ENCODE data around the gene TMEM150A. TPM values are rescaled to one million over a fixed set of nuclear protein-coding genes. Genes with fewer than 3 reads are reported as not detected.

Gene TMEM150A
- total RNA-seq, 1 donor from 2014 or later: 31.5 TPM

DNA sequence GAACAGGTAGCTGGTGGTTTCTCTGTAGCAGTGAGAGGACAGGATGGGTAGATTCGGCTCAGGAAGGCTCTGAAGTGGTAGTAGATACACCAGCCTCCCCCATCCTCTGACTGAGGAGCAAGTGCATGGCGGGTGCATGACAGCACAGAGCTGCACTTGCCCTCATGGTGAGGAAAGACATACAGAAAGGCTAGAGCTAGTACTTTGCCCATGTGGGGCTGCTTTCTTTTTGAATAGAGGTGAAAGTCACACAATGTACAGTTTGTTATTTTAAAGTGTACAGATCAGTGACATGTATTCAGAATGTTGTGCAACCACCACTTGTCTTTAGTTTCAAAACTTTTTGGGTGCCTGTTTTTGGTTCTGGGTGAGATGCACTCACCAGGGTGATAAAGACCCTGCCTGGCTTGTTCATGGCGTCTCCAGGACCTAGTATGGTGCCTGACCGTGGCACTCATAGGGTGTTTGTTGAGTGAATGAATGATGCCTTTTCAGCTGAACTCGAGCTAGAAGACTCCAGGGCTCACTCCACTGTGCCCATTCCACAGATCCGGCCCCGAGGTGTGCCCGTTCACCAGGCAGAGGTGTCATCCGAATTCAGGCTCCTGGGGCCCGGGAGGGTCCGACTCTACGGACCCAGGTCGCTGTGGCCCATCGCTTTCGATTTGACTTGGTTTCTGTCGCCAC, 18.7 kb downstream of the TMEM150A start:
- ATAC-seq (no peak), DNase-seq (no peak)
- intact Hi-C loops (cut with DNase I): no loop called here
- peak overlapping the region; percentile 94 for H3K27ac ChIP-seq
- no peaks in the 10 kb centered on the region for H3K9me3 ChIP-seq
- peak overlapping the region; percentile 67 for H3K4me3 ChIP-seq
- peaks cover 27% of the 10 kb centered on the region for H3K36me3 ChIP-seq
- TF ChIP-seq, protein P1, sequence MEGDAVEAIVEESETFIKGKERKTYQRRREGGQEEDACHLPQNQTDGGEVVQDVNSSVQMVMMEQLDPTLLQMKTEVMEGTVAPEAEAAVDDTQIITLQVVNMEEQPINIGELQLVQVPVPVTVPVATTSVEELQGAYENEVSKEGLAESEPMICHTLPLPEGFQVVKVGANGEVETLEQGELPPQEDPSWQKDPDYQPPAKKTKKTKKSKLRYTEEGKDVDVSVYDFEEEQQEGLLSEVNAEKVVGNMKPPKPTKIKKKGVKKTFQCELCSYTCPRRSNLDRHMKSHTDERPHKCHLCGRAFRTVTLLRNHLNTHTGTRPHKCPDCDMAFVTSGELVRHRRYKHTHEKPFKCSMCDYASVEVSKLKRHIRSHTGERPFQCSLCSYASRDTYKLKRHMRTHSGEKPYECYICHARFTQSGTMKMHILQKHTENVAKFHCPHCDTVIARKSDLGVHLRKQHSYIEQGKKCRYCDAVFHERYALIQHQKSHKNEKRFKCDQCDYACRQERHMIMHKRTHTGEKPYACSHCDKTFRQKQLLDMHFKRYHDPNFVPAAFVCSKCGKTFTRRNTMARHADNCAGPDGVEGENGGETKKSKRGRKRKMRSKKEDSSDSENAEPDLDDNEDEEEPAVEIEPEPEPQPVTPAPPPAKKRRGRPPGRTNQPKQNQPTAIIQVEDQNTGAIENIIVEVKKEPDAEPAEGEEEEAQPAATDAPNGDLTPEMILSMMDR (IDR thresholded peaks at IDR 0.05): no peak
- H3K4me1 ChIP-seq: peaks cover 81% of the 10 kb centered on the region
- no peaks in the 10 kb centered on the region for H3K27me3 ChIP-seq

DNA sequence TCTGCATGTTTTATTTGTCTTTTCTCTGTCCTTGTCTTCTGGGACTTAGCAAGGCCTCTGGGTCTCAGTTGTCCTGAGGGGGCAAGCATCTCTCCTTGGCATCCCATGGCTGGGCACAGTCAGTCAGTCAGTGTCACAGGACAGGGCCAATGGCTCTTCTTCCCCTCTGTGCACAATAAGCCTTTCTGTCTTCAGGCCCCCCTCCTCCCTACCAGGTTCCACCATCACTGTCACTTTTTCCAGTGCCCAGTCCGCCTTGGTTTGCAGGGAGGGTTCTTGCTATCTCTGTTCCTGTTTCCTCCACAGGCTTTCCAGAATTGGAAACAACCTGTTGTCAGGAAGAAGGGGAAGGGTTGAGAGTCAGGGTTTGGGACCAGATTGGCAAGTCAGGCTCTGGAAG, 20.0 kb downstream of the TMEM150A start:
- intact Hi-C loops (cut with DNase I): no loop called here
- no peaks in the 10 kb centered on the region for H3K27me3 ChIP-seq
- DNase-seq (no peak), ATAC-seq (no peak)
- H3K4me3 ChIP-seq: no peak overlapping the region
- peak overlapping the region; percentile 94 for H3K27ac ChIP-seq
- TF ChIP-seq, protein P1 (IDR thresholded peaks at IDR 0.05): no peak
- H3K4me1 ChIP-seq: peaks cover 76% of the 10 kb centered on the region
- H3K36me3 ChIP-seq: peaks cover 27% of the 10 kb centered on the region
- H3K9me3 ChIP-seq: no peaks in the 10 kb centered on the region

DNA sequence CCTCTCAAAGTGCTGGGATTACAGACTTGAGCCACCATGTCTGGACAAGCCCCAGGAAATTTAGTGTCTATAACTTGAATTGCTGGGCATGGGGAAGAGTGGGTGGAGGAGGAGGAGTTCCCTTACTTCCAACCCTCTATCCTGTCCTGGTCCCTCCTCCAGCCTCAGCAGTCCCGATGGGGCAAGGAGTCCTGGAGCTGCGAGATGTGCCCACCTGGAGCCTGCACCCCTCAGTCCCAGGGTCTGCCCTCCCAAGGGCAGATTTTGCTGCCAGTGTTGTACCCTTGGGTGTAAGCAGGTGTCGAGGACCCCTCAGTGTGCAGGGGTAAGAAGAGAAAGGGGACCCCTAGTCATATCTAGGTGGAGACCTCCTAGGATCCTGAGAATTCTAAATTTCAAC, 22.3 kb downstream of the TMEM150A start:
- intact Hi-C loops (cut with DNase I): no loop called here
- Histone ChIP-seq H3K9me3 (no peaks in the 10 kb centered on the region), H3K4me3 (no peak overlapping the region), H3K27ac (peak overlapping the region; percentile 94), H3K27me3 (no peaks in the 10 kb centered on the region), H3K4me1 (peaks cover 71% of the 10 kb centered on the region), H3K36me3 (peaks cover 27% of the 10 kb centered on the region)
- DNase-seq (no peak), ATAC-seq (no peak)
- TF ChIP-seq, protein P1 (IDR thresholded peaks at IDR 0.05): no peak

DNA sequence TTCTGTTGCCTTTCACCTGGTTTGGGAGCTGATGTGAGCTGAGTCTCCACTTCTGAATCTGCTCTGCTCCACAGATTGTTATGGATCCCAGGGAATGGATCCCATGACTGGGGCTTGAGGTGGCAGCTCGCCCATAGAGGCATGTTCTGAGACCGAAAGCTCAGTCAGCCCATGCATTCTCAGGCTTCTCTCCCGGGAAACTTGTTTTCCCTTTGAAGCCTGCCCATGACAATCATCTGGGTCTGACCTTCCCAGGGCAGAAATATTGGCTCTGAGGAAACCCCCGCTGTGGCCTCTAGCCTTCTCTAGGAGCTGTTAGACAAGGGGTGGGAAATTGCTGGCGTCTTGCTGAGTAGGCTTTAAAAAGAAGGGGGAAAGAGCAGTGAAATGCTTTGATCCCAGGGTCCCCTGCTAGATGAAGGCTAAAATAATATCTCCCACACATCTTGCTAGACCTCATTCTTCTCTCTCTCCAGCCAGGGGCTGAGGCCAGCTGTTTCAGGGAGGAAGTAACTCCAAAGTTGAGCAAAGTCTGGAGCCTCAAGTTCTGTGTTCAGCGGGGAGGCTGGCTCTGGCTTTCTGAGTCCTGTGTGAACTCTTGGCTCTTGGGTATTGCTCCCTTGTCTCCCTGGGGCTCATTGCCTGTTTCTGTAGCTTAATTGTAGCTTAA, 23.1 kb downstream of the TMEM150A start:
- H3K27ac ChIP-seq: peak overlapping the region; percentile 94
- peaks cover 27% of the 10 kb centered on the region for H3K36me3 ChIP-seq
- DNase-seq (no peak), ATAC-seq (peak; percentile 41)
- no peaks in the 10 kb centered on the region for H3K9me3 ChIP-seq
- H3K4me1 ChIP-seq: peaks cover 63% of the 10 kb centered on the region
- intact Hi-C loops (cut with DNase I): no loop called here
- TF ChIP-seq, protein P1 (IDR thresholded peaks at IDR 0.05): no peak
- H3K4me3 ChIP-seq: peak overlapping the region; percentile 69
- no peaks in the 10 kb centered on the region for H3K27me3 ChIP-seq

DNA sequence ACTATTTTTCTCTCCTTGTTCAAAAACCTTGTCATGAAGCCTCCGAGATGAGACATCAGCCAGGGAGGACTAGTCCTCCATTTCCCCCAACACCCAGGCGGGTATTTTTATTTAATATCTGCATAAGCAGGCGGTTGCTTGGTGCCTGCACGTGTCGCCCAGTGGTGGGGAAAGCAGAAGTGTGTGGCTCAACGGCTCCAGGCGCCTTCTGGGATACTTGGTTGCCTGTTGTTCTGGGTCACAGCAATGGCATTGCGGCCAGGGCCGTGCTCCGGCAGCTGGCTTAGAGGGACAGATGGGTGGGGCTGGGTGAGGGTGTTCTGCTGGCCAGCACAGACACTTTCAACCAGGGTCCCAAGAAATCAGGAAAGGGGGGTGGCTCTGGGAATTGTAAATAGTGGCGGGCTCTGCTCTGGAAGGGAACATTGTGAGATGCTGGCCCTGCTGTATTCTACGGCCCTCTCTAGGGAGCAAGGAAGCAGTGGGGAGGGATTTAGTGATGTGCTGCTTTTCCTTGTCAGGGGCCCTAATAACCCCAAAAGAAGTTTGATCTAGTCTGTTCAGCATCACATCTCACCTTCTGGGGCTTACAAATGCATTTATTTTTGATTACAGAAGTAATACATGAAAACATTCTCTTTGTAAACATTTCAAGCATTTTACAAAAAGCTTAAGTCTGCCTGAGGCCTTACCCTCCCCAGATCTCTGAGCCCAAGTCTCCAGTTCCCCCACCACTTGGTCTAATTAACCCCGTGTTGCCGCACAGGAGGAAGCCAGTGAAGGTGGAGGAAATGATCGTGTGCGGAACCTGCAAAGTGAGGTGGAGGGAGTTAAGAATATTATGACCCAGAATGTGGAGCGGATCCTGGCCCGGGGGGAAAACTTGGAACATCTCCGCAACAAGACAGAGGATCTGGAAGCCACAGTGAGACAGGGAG, 24.0 kb downstream of the TMEM150A start:
- Histone ChIP-seq H3K27ac (peak overlapping the region; percentile 94), H3K27me3 (no peaks in the 10 kb centered on the region), H3K4me1 (peaks cover 55% of the 10 kb centered on the region), H3K9me3 (no peaks in the 10 kb centered on the region), H3K4me3 (peak overlapping the region; percentile 69), H3K36me3 (peaks cover 27% of the 10 kb centered on the region)
- peak; percentile 82 for ATAC-seq
- peak; percentile 87 for DNase-seq
- intact Hi-C loops (cut with DNase I): no loop called here
- TF ChIP-seq, protein P1 (IDR thresholded peaks at IDR 0.05): no peak

All from upper lobe of right lung (tissue), 1 donor.